Measurements from ENCODE around the gene C1orf226. TPM values are rescaled to one million over a fixed set of nuclear protein-coding genes. Genes with fewer than 3 reads are reported as not detected.
"Not testable (repeated sequence)": the region's sequence is repeated elsewhere in the genome, so short reads cannot be mapped to it uniquely, and the experiment has no call there.

C1orf226 gene
- total RNA-seq, 1 donor from 2014 or later = 6.4 TPM

GRCh38 chr1:162343470-162343869, 38.1 kb upstream of the C1orf226 start:
- no peak for DNase-seq (ENCODE audit: low spot score)
- peaks cover 2% of the 10 kb centered on the region for H3K4me1 Mint-ChIP-seq (ENCODE audit: low read depth)
- no peak overlapping the region for H3K4me3 Mint-ChIP-seq (ENCODE audit: unreplicated experiment)
- no peaks in the 10 kb centered on the region for H3K9me3 Mint-ChIP-seq (ENCODE audit: low read depth)
- no peaks in the 10 kb centered on the region for H3K27me3 Mint-ChIP-seq (ENCODE audit: low read depth)
- H3K27ac Mint-ChIP-seq (ENCODE audit: unreplicated experiment) = no peak overlapping the region
- H3K36me3 Mint-ChIP-seq (ENCODE audit: low read depth) = peaks cover 4% of the 10 kb centered on the region
- TF ChIP-seq CTCF (IDR thresholded peaks at IDR 0.05) = no peak

GRCh38 chr1:162347281-162347680, 34.2 kb upstream of the C1orf226 start:
- no peak for DNase-seq (ENCODE audit: low spot score)
- Mint-ChIP-seq H3K9me3 (ENCODE audit: low read depth) (no peaks in the 10 kb centered on the region), H3K4me3 (ENCODE audit: unreplicated experiment) (no peak overlapping the region), H3K27ac (ENCODE audit: unreplicated experiment) (no peak overlapping the region), H3K27me3 (ENCODE audit: low read depth) (no peaks in the 10 kb centered on the region), H3K4me1 (ENCODE audit: low read depth) (peaks cover 12% of the 10 kb centered on the region), H3K36me3 (ENCODE audit: low read depth) (peaks cover 5% of the 10 kb centered on the region)
- no peak for TF ChIP-seq CTCF (IDR thresholded peaks at IDR 0.05)

GRCh38 chr1:162349635-162350330, 31.7 kb upstream of the C1orf226 start:
- Mint-ChIP-seq H3K4me3 (ENCODE audit: unreplicated experiment) (no peak overlapping the region), H3K27me3 (ENCODE audit: low read depth) (no peaks in the 10 kb centered on the region), H3K36me3 (ENCODE audit: low read depth) (peaks cover 6% of the 10 kb centered on the region), H3K4me1 (ENCODE audit: low read depth) (peaks cover 12% of the 10 kb centered on the region), H3K27ac (ENCODE audit: unreplicated experiment) (peak overlapping the region; percentile 55), H3K9me3 (ENCODE audit: low read depth) (no peaks in the 10 kb centered on the region)
- TF ChIP-seq CTCF (IDR thresholded peaks at IDR 0.05) = no peak
- no peak for DNase-seq (ENCODE audit: low spot score)

GRCh38 chr1:162351246-162351842, 30.2 kb upstream of the C1orf226 start:
- Mint-ChIP-seq H3K9me3 (ENCODE audit: low read depth) (no peaks in the 10 kb centered on the region), H3K27ac (ENCODE audit: unreplicated experiment) (no peak overlapping the region), H3K36me3 (ENCODE audit: low read depth) (peaks cover 12% of the 10 kb centered on the region), H3K27me3 (ENCODE audit: low read depth) (no peaks in the 10 kb centered on the region), H3K4me1 (ENCODE audit: low read depth) (peaks cover 12% of the 10 kb centered on the region), H3K4me3 (ENCODE audit: unreplicated experiment) (no peak overlapping the region)
- DNase-seq (ENCODE audit: low spot score) = no peak
- no peak for TF ChIP-seq CTCF (IDR thresholded peaks at IDR 0.05)

DNA sequence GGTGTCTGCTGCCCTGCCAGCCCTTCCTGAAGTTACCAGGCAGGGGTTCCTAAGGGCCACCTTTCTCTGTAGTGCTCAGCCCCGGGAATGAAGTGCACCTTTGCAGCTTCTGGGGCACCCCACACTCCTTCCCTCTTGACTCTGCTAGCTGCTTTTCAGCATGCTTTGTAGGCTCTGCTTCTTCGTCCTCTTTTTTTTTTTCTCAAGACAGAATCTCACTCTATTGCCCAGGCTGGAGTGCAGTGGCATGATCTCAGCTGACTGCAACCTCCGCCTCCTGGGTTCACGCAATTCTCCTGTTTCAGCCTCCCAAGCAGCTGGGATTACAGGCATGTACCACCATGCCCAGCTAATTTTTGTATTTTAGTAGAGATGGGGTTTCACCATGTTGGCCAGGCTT, 29.7 kb upstream of the C1orf226 start:
- H3K4me1 Mint-ChIP-seq (ENCODE audit: low read depth) = peaks cover 12% of the 10 kb centered on the region
- DNase-seq (ENCODE audit: low spot score); H3K9me3 Mint-ChIP-seq (ENCODE audit: low read depth); H3K4me3 Mint-ChIP-seq (ENCODE audit: unreplicated experiment); H3K27me3 Mint-ChIP-seq (ENCODE audit: low read depth); H3K27ac Mint-ChIP-seq (ENCODE audit: unreplicated experiment): not testable (repeated sequence)
- H3K36me3 Mint-ChIP-seq (ENCODE audit: low read depth) = peaks cover 13% of the 10 kb centered on the region

- no peak for TF ChIP-seq CTCF (IDR thresholded peaks at IDR 0.05)
- no peaks in the 10 kb centered on the region for H3K9me3 Mint-ChIP-seq (ENCODE audit: low read depth)
- H3K4me3 Mint-ChIP-seq (ENCODE audit: unreplicated experiment) = no peak overlapping the region
- peaks cover 10% of the 10 kb centered on the region for H3K4me1 Mint-ChIP-seq (ENCODE audit: low read depth)
- H3K27me3 Mint-ChIP-seq (ENCODE audit: low read depth) = no peaks in the 10 kb centered on the region
- peaks cover 18% of the 10 kb centered on the region for H3K36me3 Mint-ChIP-seq (ENCODE audit: low read depth)
- DNase-seq (ENCODE audit: low spot score) = no peak
- no peak overlapping the region for H3K27ac Mint-ChIP-seq (ENCODE audit: unreplicated experiment)
Observed at GRCh38 chr1:162353078-162353477, 28.4 kb upstream of the C1orf226 start.

Data from chondrocyte (in vitro differentiated cells).